Skin of body (tissue), 3 donors: ENCODE results near the gene OR4E1. TPM values are rescaled to one million over a fixed set of nuclear protein-coding genes. Genes with fewer than 3 reads are reported as not detected.
"Not testable (repeated sequence)": the region's sequence is repeated elsewhere in the genome, so short reads cannot be mapped to it uniquely, and the experiment has no call there.

Source experiments
- DNase-seq: peaks from one replicate; lab custom pipeline; 2025; lab: John Stamatoyannopoulos, UW
- small RNA-seq: library from RNA; depleted of rRNA; stranded (forward); fragments of <200 nt; gene quantifications from one replicate; pipeline ENCODE3, GENCODE V24; 2014; ENCODE audit warnings: low replicate concordance
- total RNA-seq: library from RNA; depleted of rRNA; stranded (reverse); fragments of >200 nt; gene quantifications from one replicate; pipeline ENCODE4 v1.2.3, GENCODE V29; 2014

The OR4E1 gene
- total RNA-seq, 1 donor from 2014 or later: not detected

DNA sequence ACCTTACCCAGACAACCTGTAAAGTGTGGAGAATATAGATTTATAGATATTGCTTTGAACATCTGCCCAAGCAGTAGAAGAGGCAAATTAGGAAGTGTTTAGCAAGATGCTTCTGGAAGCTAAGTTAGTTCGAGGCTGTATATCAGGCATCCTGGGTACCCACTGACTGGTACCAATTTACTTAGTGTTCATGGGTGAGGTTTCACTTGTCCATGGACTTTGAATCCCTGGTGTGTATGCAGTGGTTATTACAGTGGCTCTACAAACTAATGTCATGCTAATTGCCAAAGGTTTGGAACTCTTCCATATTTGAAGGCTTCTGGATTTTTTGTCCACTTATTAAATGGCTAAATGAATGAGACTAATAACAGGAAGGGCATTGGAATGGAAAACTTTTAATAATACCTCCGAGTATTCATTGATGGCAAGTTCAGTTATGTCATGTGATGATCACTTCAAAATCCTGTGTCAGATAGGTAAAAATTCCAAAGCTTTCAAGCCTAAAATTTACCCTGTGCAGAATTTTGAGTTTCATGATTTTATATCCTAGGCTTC is 20.2 kb downstream of the OR4E1 start, which contains the start of gene OR4E2:
Gene OR4E2 (plus strand): TSS at position 505 of the 555 bp plus-strand sequence. CDS start 11,248 bp downstream, outside the sequence.
- no peak for DNase-seq

DNA sequence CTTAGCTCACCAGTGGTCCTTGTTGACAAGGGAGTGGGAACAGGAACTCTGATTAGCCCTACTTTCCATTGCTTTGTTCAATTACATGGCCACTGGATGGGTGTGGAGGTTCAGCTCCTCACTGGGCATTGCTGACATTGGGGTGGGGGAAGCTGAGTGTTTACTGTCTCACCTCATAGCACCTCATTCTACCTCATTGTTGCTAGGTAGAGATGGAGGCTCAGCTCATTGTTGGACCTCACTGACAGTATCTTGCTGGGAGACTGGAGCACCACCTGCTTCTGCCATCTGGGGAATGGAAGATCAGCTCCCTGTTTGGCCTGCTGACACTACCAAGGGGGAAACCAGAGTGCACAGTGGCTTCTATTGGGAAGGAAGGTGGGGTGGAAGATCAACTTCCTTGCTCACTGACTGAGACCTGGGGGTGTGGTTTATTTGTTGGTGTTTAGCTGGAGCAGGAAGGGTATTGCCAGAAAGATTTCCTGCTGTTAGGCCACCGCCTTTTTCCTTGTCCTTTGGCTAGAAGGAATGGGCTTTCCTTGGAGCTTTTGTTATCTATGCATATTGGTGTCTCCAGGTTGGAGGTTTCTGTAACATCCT is 21.3 kb downstream of the OR4E1 start:
- no peak for DNase-seq

DNA sequence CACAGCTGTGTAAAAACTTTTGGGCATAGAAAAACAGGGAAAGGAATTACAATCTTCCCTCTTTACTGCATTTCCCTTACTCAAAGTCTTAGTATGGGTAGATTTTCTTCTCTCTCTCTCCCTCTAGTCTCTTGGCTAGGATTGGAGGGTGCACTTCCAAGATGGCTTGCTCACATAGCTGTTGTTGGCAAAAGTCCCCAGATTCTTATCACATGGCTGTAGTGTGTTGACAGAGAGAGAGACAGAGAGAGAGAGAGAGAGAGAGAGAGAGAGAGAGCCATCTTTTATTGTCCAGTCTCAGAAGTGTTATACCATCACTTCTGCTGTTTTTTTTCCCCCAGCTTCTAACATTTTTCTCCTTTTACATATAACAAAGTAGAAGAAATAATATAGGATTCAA is 26.2 kb downstream of the OR4E1 start:
- no peak for DNase-seq

DNA sequence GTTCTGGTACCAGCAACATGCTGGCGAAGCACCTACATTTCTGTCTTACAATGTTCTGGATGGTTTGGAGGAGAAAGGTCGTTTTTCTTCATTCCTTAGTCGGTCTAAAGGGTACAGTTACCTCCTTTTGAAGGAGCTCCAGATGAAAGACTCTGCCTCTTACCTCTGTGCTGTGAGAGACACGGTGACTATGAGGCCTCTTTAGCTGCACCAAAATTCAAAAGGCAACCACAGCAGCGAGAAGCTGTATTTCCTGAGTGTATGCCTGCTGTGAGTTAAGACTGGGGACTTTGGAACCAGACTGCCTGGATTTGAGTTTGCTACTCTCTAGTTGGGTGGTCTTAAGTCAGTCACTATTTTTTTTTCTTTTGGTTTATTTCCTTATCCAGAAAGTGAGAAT is 30.2 kb downstream of the OR4E1 start:
- DNase-seq: no peak

DNA sequence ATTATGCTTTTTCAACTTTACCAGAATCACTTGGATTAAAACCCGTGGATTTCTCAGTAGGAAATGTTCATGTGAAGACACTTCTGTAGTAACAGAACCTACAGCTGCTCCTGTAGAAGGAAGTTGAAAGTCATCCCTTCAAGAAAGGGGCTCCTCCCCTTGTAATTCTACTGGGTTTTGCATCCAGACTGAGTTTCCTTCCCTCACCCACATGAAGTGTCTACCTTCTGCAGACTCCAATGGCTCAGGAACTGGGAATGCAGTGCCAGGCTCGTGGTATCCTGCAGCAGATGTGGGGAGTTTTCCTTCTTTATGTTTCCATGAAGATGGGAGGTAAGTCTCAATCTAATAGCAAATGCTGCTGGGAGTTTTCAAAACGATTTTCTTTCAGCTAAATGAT is 30.9 kb downstream of the OR4E1 start:
- no peak for DNase-seq

DNA sequence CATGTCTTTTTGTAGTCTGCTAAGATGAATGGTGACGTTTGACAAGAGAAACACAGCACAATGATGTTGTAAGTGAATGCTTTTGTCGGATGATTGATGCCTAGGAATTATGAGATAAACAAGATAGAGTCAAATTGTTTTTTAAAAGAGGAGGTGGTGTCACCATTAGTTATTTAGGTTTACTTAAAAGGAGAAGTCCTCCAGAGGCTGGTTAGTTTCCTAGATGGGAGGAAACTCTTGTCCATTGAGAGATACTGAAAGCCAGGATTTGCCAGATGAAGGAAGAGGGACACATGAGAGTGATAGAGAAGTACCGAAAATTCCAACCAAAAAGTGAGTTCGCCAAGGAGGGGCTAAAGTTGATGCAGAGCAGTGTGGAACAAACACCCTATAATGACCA is 38.8 kb downstream of the OR4E1 start, which contains the start of gene OR10G2:
Gene OR10G2 (minus strand): TSS at position 101 of the 400 bp plus-strand sequence. CDS start 98 bp downstream, at position 3.
- no peak for DNase-seq

DNA sequence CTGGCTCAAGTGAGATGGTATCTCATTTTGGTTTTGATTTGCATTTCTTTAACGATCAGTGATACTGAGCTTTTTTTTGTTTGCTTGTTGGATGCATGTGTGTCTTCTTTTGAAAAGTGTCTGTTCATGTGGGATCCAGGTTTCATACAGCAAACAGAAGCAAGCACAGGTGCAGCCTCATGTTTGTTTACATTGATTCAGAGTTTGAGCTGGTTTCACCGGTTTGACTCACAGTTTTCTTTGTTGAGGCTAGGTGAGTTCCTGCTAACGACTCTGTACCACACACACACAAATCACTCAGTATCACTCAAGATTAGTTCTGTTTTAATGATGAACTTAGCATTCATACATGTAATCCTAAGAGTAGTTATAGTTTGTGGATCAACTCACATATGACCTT is 42.5 kb downstream of the OR4E1 start:
- no peak for DNase-seq

DNA sequence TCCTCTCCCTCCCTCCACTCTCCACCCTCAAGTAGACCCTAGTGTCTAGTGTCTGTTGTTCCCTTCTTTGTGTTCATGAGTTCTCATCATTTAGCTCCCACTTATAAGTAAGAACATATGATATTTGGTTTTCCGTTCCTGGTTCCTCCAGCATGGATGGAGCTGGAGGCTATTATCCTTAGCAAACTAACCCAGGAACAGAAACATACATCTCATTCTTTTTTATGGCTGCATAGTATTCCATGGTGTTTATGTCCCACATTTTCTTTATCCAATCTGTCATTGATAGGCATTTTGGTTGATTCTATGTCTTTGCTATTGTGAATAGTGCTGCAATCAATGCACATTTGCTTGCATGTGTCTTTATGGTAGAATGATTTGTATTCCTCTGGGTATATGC is 43.1 kb downstream of the OR4E1 start:
- DNase-seq: not testable (repeated sequence)

DNA sequence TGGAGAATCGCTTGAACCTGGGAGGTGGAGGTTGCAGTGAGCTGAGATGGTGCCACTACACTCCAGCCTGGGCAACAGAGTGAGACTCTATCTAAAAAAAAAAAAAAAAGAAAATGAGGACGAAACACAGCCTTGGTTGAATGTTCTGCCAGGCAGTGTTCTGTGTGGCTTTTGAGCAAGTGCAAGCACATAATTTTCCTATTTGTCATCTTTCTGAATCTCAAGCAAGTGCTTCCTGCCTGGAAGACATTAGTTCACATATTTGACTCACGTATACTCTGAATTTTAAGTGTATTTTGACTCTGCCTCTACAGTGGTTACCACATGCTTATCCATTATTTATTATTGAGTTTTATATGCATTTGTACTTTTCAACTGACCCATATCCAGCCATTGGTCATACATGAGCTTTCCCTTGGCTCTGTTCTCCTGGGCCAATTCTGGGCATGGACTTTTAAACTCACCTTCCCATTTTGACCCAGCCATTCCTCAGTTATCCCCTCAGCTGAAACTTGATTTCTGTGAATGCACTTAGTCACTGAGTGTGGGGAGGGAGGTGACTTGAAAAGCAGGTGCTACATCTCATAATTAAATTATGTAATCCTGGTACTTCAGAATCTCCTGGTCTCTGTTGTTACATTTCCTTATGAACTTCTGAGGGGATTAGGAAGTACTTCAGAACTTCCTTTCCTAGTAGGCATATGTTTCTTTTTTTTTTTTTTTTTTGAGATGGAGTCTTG is 47.0 kb downstream of the OR4E1 start:
- no peak for DNase-seq

Small RNAs within 50 kb of the gene (small RNA-seq; reads per million reads assigned to genes)
- gene AC243972.3: not detected

Other genes with a start within 250 kb of the OR4E1 start
- 50.4 TPM for gene CHD8, start 217.7 kb downstream of the OR4E1 start, total RNA-seq
- 38.3 TPM for gene RAB2B, start 196.9 kb downstream of the OR4E1 start, total RNA-seq
- 26.1 TPM for gene TOX4, start 196.6 kb downstream of the OR4E1 start, total RNA-seq
- 48.2 TPM for gene METTL3, start 162.5 kb downstream of the OR4E1 start, total RNA-seq
- gene SALL2, start 147.5 kb downstream of the OR4E1 start, total RNA-seq: 4.9 TPM
- gene OR10G3, start 93.7 kb downstream of the OR4E1 start, total RNA-seq: not detected
- not detected for gene OR10G2, start 38.9 kb downstream of the OR4E1 start, total RNA-seq
- gene OR4E2, start 20.0 kb downstream of the OR4E1 start, total RNA-seq: not detected